Measurements from ENCODE around the gene BANK1.

DNA sequence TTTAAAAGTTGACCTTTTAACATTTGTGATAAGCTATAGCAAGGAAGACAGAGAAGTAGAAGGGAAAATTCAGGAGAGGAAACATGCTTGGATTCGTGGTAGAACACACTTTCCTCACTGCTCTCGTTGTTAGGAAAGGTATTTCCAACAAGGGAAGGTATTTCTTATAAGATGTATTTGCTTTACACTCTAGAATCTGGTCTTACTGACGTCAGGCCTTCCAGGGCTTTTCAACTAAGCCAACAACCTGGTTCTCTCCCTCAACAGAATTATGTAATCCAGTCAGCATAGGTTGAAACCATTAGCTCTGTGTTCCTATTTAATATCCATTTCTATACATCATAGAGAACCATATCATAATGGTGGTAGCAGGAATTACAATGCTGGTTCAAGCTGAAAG lies 312.8 kb downstream of the BANK1 start:
- no peak for TF ChIP-seq EZH2 (IDR thresholded peaks at IDR 0.05; ENCODE audit: low read depth)
- TF ChIP-seq, protein P1, sequence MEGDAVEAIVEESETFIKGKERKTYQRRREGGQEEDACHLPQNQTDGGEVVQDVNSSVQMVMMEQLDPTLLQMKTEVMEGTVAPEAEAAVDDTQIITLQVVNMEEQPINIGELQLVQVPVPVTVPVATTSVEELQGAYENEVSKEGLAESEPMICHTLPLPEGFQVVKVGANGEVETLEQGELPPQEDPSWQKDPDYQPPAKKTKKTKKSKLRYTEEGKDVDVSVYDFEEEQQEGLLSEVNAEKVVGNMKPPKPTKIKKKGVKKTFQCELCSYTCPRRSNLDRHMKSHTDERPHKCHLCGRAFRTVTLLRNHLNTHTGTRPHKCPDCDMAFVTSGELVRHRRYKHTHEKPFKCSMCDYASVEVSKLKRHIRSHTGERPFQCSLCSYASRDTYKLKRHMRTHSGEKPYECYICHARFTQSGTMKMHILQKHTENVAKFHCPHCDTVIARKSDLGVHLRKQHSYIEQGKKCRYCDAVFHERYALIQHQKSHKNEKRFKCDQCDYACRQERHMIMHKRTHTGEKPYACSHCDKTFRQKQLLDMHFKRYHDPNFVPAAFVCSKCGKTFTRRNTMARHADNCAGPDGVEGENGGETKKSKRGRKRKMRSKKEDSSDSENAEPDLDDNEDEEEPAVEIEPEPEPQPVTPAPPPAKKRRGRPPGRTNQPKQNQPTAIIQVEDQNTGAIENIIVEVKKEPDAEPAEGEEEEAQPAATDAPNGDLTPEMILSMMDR (conservative IDR thresholded peaks at IDR 0.05), result no peak

All from PC-9 (cell line).